Ureter (tissue), 1 donor: ENCODE data around the gene PSMG2. TPM values are rescaled to one million over a fixed set of nuclear protein-coding genes. Genes with fewer than 3 reads are reported as not detected.

Experiments
- DNase-seq: peaks from one replicate; pipeline ENCODE4 v3.0.0-alpha.2; 2020; ENCODE audit warnings: low spot score
- total RNA-seq: library from RNA; stranded (reverse); gene quantifications from one replicate; pipeline ENCODE4 v1.2.4, GENCODE V29; 2023
- donor health status: DM: yes; HTN: yes; CAD: no.

PSMG2 gene
- total RNA-seq: 70.8 TPM

- peak; percentile 81 for DNase-seq
Measured at GRCh38 chr18:12702221-12703095, at the start of gene PSMG2, which contains the start of gene CEP76. Gene PSMG2, plus strand, starts transcription at chr18:12703042. Its CDS starts 66 bp downstream, at chr18:12703108. Gene CEP76, minus strand, starts transcription at chr18:12702723. Its CDS starts 175 bp downstream, at chr18:12702548.

- DNase-seq: no peak
Measured at GRCh38 chr18:12654971-12655370, 47.9 kb upstream of the PSMG2 start.

- DNase-seq: no peak
Measured at GRCh38 chr18:12656605-12656937, 46.3 kb upstream of the PSMG2 start.

- DNase-seq: peak; percentile 48
Measured at GRCh38 chr18:12656938-12657683, 45.7 kb upstream of the PSMG2 start.

- peak; percentile 67 for DNase-seq
Measured at GRCh38 chr18:12657684-12658425, 45.0 kb upstream of the PSMG2 start, which contains the start of gene SPIRE1. Gene SPIRE1, minus strand, starts transcription at chr18:12658107. Its CDS starts 241 bp downstream, at chr18:12657866.

- DNase-seq: peak; percentile 49
Measured at GRCh38 chr18:12658426-12659138, 44.3 kb upstream of the PSMG2 start.

- no peak for DNase-seq
Measured at GRCh38 chr18:12659904-12660605, 42.8 kb upstream of the PSMG2 start.

GRCh38 chr18:12668041-12668440 is 34.8 kb upstream of the PSMG2 start:
- no peak for DNase-seq

GRCh38 chr18:12679183-12679786 is 23.6 kb upstream of the PSMG2 start:
- DNase-seq: peak; percentile 64

GRCh38 chr18:12686100-12686499 is 16.7 kb upstream of the PSMG2 start:
- DNase-seq: no peak

- DNase-seq: no peak
Measured at GRCh38 chr18:12689256-12689850, 13.5 kb upstream of the PSMG2 start.

- no peak for DNase-seq
Measured at GRCh38 chr18:12692206-12692605, 10.6 kb upstream of the PSMG2 start.

- DNase-seq: no peak
Measured at GRCh38 chr18:12694032-12694431, 8.8 kb upstream of the PSMG2 start.

GRCh38 chr18:12699747-12700146 is 3.1 kb upstream of the PSMG2 start:
- no peak for DNase-seq

- DNase-seq: no peak
Measured at GRCh38 chr18:12701161-12701560, 1.7 kb upstream of the PSMG2 start.

GRCh38 chr18:12703096-12703567 is 290 bp downstream of the PSMG2 start:
- no peak for DNase-seq

GRCh38 chr18:12703664-12704063 is 822 bp downstream of the PSMG2 start:
- no peak for DNase-seq

GRCh38 chr18:12711446-12711845 is 8.6 kb downstream of the PSMG2 start:
- no peak for DNase-seq

GRCh38 chr18:12721495-12722275 is 18.8 kb downstream of the PSMG2 start:
- DNase-seq: no peak
